GM23338 (cell line): ENCODE data around the gene RPS6KA4. TPM values are rescaled to one million over a fixed set of nuclear protein-coding genes. Genes with fewer than 3 reads are reported as not detected.

Experiments
- ATAC-seq: fragments of 200-7000 bp; cut with Tn5 transposase; 3 replicates; pipeline ENCODE4 v1.9.1; 2020
- DNase-seq: peaks from one replicate; pipeline ENCODE4 v3.0.0-alpha.2; 2015; ENCODE audit warnings: low spot score
- H2AFZ ChIP-seq: fragments of 200-600 bp; sonication (generic); 2 replicates; pipeline ENCODE4 v1.8.0; 2016; ENCODE audit warnings: antibody characterized with exemption, mild to moderate bottlenecking, moderate library complexity
- H3F3A ChIP-seq: fragments of 200-600 bp; sonication (generic); replicated peaks from 2 replicates; pipeline ENCODE4 v1.8.0; 2017; ENCODE audit warnings: antibody characterized with exemption, mixed run types, low read depth
- H3K27ac ChIP-seq: fragments of 200-600 bp; sonication (generic); 2 replicates; pipeline ENCODE4 v1.6.1; 2016; ENCODE audit warnings: low read depth
- H3K27me3 ChIP-seq: fragments of 200-600 bp; sonication (generic); 2 replicates; pipeline ENCODE4 v1.8.0; 2016; ENCODE audit warnings: mild to moderate bottlenecking, mixed run types, moderate library complexity; ENCODE audit not compliant: insufficient read depth
- H3K36me3 ChIP-seq: fragments of 200-600 bp; sonication (generic); 2 replicates; pipeline ENCODE4 v1.8.0; 2016; ENCODE audit warnings: mild to moderate bottlenecking; ENCODE audit not compliant: insufficient read depth
- H3K4me1 ChIP-seq: fragments of 200-600 bp; sonication (generic); 2 replicates; pipeline ENCODE4 v1.8.0; 2016; ENCODE audit warnings: mild to moderate bottlenecking, moderate library complexity; ENCODE audit not compliant: insufficient read depth
- H3K4me2 ChIP-seq: fragments of 200-600 bp; sonication (generic); 2 replicates; pipeline ENCODE4 v1.7.1; 2017; ENCODE audit warnings: mixed run types
- H3K4me3 ChIP-seq: fragments of 200-600 bp; sonication (generic); 2 replicates; pipeline ENCODE4 v1.6.1; 2016; ENCODE audit warnings: mixed run types
- H3K79me2 ChIP-seq: fragments of 200-600 bp; sonication (generic); replicated peaks from 2 replicates; pipeline ENCODE4 v1.8.0; 2017; ENCODE audit warnings: mild to moderate bottlenecking; ENCODE audit not compliant: insufficient read depth
- H3K9me2 ChIP-seq: fragments of 200-600 bp; sonication (generic); 2 replicates; pipeline ENCODE4 v1.8.0; 2017; ENCODE audit not compliant: insufficient read depth
- H4K20me1 ChIP-seq: fragments of 200-600 bp; sonication (generic); replicated peaks from 2 replicates; pipeline ENCODE4 v1.8.0; 2017; ENCODE audit warnings: mild to moderate bottlenecking; ENCODE audit not compliant: insufficient read depth
- H3K27ac Mint-ChIP-seq: 2 replicates; pipeline ENCODE4 v1.8.0; 2020; ENCODE audit warnings: inconsistent platforms, mild to moderate bottlenecking, moderate library complexity, mixed read lengths
- H3K27me3 Mint-ChIP-seq: 3 replicates; pipeline ENCODE4 v1.8.0; 2022; ENCODE audit warnings: low read depth, mild to moderate bottlenecking, moderate library complexity, mixed read lengths, inconsistent platforms; ENCODE audit not compliant: insufficient read depth, poor library complexity
- H3K36me3 Mint-ChIP-seq: 3 replicates; pipeline ENCODE4 v1.8.0; 2021; ENCODE audit warnings: low read depth, mild to moderate bottlenecking, inconsistent platforms, moderate library complexity, mixed read lengths
- H3K4me1 Mint-ChIP-seq: 3 replicates; pipeline ENCODE4 v1.8.0; 2020; ENCODE audit warnings: mild to moderate bottlenecking, inconsistent platforms, mixed read lengths
- H3K4me3 Mint-ChIP-seq: 3 replicates; pipeline ENCODE4 v1.8.0; 2021; ENCODE audit warnings: moderate library complexity, mild to moderate bottlenecking, inconsistent platforms, mixed read lengths
- H3K9me3 Mint-ChIP-seq: 3 replicates; pipeline ENCODE4 v1.8.0; 2020; ENCODE audit warnings: moderate library complexity, mild to moderate bottlenecking, inconsistent platforms, mixed read lengths
- CREB1 ChIP-seq: fragments of 250-450 bp; sonication (Bioruptor Pico); IDR thresholded peaks from 2 replicates; pipeline ENCODE4 v1.5.0; 2020; ENCODE audit warnings: low read depth, mild to moderate bottlenecking, moderate library complexity
- ETS1 ChIP-seq: IDR thresholded peaks from 2 replicates; pipeline ENCODE4 v1.6.1; 2016; ENCODE audit warnings: antibody characterized with exemption
- EZH2 ChIP-seq: fragments of 200-600 bp; sonication (generic); IDR thresholded peaks from one replicate; pipeline ENCODE4 v1.8.0; 2017; ENCODE audit warnings: antibody characterized with exemption, mild to moderate bottlenecking, low read depth; ENCODE audit not compliant: unreplicated experiment
- EZH2phosphoT487 ChIP-seq: fragments of 200-600 bp; sonication (generic); IDR thresholded peaks from one replicate; pipeline ENCODE4 v1.8.1; 2018; ENCODE audit warnings: antibody characterized with exemption; ENCODE audit not compliant: unreplicated experiment
- JUNB ChIP-seq: IDR thresholded peaks from one replicate; pipeline ENCODE4 v1.6.1; 2016; ENCODE audit warnings: antibody characterized with exemption; ENCODE audit not compliant: unreplicated experiment
- NANOG ChIP-seq: IDR thresholded peaks from 2 replicates; pipeline ENCODE4 v1.6.1; 2016; ENCODE audit warnings: antibody characterized with exemption, borderline replicate concordance
- POLR2AphosphoS5 ChIP-seq: IDR thresholded peaks from 2 replicates; pipeline ENCODE4 v1.6.1; 2016; ENCODE audit warnings: antibody characterized with exemption, low read depth
- STAT1 ChIP-seq: IDR thresholded peaks from one replicate; pipeline ENCODE4 v1.6.1; 2016; ENCODE audit warnings: antibody characterized with exemption; ENCODE audit not compliant: unreplicated experiment
- ZNF114 ChIP-seq: fragments of 250-450 bp; sonication (Bioruptor Pico); IDR thresholded peaks from 2 replicates; pipeline ENCODE4 v1.5.0; 2020; ENCODE audit warnings: mild to moderate bottlenecking, moderate library complexity
- ZNF331 ChIP-seq: fragments of 250-450 bp; sonication (Bioruptor Pico); IDR thresholded peaks from 2 replicates; pipeline ENCODE4 v1.5.0; 2020; ENCODE audit warnings: low read depth, mild to moderate bottlenecking, moderate library complexity
- polyA plus RNA-seq: library from polyadenylated mRNA; unstranded; fragments of >200 nt; fragmentation: Nextera tagmentation; extraction: Ambion mirVana; gene quantifications from 2 replicates; pipeline ENCODE4 v1.2.1, GENCODE V29; 2016
- total RNA-seq: library from RNA; depleted of rRNA; stranded (reverse); fragments of >200 nt; shearing (Covaris generic); gene quantifications from 2 replicates; pipeline ENCODE4 v1.2.3, GENCODE V29; 2014
- TF ChIP-seq, protein P1 (sequence below): fragments of 250-450 bp; sonication (Bioruptor Pico); IDR thresholded peaks from 2 replicates; pipeline ENCODE4 v1.5.0; 2020; ENCODE audit warnings: mild to moderate bottlenecking, moderate library complexity
- TF ChIP-seq, protein P2 (sequence below), 2 experiments: fragments of 200-600 bp in 1 of 2; sonication (generic) in 1 of 2; conservative IDR thresholded peaks; 2 replicates each; pipeline versions ENCODE4 v1.5.1 to v1.6.1; 2016 to 2017; ENCODE audit warnings: antibody characterized with exemption in 2 of 2, low read depth in 2 of 2, mild to moderate bottlenecking in 2 of 2, moderate library complexity in 1 of 2
- TF ChIP-seq, protein P3 (sequence below): IDR thresholded peaks from one replicate; pipeline ENCODE4 v1.6.1; 2018; ENCODE audit warnings: antibody characterized with exemption; ENCODE audit not compliant: unreplicated experiment

RPS6KA4 gene
- total and polyA plus RNA-seq, 2 experiments from 2014 or later, result 3.5 to 19.9 TPM

DNA sequence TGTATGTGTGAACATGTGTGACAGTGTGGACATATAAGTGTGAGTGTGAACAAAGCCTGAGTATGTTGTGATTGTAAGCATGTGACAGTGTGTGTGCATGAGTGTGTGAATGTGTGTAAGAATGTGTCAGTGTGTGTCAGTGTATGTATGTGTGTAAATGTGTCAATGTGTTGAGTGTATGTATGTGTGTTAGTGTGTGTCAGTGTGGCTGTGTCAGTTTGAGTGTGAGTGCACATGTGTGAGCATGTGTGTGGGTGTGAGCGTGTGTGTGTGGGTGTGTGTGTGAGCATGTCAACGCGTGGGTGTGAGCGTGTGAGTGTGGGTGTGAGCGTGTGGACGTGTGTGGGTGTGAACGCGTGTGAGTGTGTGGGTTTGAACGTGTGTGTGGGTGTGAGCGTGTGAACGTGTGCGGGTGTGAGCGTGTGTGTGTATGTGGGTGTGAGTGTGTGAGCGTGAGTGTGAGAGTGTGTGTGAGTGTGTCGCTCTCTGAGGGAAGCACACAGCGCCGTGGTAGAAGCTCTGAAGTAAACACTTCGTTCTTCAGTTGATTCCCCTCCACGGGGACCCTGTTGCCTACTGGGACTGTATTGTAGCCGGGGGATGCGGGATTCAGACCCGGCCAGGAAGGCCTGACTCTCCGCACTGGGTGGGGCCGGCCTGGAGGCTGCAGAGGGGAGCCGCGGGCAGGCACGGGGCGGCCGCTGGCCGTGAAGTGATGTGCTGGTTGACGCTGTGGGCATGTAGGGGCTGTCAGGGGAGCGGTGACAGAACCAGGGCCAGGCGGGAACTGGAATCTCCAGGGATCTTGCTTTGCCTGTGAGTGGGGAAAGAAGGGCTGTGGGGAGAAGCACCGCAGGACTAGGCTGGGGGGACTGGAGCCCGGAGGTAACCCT is 21.1 kb downstream of the RPS6KA4 start:
- Histone ChIP-seq H3K9me2 (no peaks in the 10 kb centered on the region), H3K4me1 (no peaks in the 10 kb centered on the region), H3K36me3 (no peaks in the 10 kb centered on the region), H3K79me2 (no peaks in the 10 kb centered on the region), H3K27ac (no peak overlapping the region), H3K4me3 (no peak overlapping the region), H2AFZ (no peak overlapping the region), H3F3A (peaks cover 12% of the 10 kb centered on the region; the same call in 1 of the 2 replicates), H3K27me3 (no peaks in the 10 kb centered on the region), H3K4me2 (no peak overlapping the region), H4K20me1 (no peaks in the 10 kb centered on the region)
- Mint-ChIP-seq H3K27me3 (peaks cover 3% of the 10 kb centered on the region), H3K4me3 (no peak overlapping the region), H3K36me3 (no peaks in the 10 kb centered on the region), H3K27ac (no peak overlapping the region), H3K4me1 (no peaks in the 10 kb centered on the region), H3K9me3 (no peaks in the 10 kb centered on the region)
- peak; percentile 48 for DNase-seq
- ATAC-seq, result peak; percentile 83
- TF ChIP-seq JUNB (no peak), ZNF331 (CRISPR knock-in tag) (no peak), EZH2 (no peak), STAT1 (no peak), ETS1 (no peak), EZH2phosphoT487 (no peak), ZNF114 (CRISPR knock-in tag) (no peak), POLR2AphosphoS5 (no peak), CREB1 (CRISPR knock-in tag) (no peak), NANOG (no peak)
- TF ChIP-seq, protein P1, sequence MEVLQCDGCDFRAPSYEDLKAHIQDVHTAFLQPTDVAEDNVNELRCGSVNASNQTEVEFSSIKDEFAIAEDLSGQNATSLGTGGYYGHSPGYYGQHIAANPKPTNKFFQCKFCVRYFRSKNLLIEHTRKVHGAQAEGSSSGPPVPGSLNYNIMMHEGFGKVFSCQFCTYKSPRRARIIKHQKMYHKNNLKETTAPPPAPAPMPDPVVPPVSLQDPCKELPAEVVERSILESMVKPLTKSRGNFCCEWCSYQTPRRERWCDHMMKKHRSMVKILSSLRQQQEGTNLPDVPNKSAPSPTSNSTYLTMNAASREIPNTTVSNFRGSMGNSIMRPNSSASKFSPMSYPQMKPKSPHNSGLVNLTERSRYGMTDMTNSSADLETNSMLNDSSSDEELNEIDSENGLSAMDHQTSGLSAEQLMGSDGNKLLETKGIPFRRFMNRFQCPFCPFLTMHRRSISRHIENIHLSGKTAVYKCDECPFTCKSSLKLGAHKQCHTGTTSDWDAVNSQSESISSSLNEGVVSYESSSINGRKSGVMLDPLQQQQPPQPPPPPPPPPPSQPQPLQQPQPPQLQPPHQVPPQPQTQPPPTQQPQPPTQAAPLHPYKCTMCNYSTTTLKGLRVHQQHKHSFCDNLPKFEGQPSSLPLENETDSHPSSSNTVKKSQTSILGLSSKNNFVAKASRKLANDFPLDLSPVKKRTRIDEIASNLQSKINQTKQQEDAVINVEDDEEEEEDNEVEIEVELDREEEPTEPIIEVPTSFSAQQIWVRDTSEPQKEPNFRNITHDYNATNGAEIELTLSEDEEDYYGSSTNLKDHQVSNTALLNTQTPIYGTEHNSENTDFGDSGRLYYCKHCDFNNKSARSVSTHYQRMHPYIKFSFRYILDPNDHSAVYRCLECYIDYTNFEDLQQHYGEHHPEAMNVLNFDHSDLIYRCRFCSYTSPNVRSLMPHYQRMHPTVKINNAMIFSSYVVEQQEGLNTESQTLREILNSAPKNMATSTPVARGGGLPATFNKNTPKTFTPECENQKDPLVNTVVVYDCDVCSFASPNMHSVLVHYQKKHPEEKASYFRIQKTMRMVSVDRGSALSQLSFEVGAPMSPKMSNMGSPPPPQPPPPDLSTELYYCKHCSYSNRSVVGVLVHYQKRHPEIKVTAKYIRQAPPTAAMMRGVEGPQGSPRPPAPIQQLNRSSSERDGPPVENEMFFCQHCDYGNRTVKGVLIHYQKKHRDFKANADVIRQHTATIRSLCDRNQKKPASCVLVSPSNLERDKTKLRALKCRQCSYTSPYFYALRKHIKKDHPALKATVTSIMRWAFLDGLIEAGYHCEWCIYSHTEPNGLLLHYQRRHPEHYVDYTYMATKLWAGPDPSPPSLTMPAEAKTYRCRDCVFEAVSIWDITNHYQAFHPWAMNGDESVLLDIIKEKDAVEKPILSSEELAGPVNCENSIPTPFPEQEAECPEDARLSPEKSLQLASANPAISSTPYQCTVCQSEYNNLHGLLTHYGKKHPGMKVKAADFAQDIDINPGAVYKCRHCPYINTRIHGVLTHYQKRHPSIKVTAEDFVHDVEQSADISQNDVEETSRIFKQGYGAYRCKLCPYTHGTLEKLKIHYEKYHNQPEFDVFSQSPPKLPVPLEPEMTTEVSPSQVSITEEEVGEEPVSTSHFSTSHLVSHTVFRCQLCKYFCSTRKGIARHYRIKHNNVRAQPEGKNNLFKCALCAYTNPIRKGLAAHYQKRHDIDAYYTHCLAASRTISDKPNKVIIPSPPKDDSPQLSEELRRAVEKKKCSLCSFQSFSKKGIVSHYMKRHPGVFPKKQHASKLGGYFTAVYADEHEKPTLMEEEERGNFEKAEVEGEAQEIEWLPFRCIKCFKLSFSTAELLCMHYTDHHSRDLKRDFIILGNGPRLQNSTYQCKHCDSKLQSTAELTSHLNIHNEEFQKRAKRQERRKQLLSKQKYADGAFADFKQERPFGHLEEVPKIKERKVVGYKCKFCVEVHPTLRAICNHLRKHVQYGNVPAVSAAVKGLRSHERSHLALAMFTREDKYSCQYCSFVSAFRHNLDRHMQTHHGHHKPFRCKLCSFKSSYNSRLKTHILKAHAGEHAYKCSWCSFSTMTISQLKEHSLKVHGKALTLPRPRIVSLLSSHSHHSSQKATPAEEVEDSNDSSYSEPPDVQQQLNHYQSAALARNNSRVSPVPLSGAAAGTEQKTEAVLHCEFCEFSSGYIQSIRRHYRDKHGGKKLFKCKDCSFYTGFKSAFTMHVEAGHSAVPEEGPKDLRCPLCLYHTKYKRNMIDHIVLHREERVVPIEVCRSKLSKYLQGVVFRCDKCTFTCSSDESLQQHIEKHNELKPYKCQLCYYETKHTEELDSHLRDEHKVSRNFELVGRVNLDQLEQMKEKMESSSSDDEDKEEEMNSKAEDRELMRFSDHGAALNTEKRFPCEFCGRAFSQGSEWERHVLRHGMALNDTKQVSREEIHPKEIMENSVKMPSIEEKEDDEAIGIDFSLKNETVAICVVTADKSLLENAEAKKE (CRISPR knock-in tag), result no peak
- TF ChIP-seq, protein P2, sequence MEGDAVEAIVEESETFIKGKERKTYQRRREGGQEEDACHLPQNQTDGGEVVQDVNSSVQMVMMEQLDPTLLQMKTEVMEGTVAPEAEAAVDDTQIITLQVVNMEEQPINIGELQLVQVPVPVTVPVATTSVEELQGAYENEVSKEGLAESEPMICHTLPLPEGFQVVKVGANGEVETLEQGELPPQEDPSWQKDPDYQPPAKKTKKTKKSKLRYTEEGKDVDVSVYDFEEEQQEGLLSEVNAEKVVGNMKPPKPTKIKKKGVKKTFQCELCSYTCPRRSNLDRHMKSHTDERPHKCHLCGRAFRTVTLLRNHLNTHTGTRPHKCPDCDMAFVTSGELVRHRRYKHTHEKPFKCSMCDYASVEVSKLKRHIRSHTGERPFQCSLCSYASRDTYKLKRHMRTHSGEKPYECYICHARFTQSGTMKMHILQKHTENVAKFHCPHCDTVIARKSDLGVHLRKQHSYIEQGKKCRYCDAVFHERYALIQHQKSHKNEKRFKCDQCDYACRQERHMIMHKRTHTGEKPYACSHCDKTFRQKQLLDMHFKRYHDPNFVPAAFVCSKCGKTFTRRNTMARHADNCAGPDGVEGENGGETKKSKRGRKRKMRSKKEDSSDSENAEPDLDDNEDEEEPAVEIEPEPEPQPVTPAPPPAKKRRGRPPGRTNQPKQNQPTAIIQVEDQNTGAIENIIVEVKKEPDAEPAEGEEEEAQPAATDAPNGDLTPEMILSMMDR (conservative IDR thresholded peaks at IDR 0.05; ENCODE audit: low read depth in 2 of 2), result no peak
- TF ChIP-seq, protein P3, sequence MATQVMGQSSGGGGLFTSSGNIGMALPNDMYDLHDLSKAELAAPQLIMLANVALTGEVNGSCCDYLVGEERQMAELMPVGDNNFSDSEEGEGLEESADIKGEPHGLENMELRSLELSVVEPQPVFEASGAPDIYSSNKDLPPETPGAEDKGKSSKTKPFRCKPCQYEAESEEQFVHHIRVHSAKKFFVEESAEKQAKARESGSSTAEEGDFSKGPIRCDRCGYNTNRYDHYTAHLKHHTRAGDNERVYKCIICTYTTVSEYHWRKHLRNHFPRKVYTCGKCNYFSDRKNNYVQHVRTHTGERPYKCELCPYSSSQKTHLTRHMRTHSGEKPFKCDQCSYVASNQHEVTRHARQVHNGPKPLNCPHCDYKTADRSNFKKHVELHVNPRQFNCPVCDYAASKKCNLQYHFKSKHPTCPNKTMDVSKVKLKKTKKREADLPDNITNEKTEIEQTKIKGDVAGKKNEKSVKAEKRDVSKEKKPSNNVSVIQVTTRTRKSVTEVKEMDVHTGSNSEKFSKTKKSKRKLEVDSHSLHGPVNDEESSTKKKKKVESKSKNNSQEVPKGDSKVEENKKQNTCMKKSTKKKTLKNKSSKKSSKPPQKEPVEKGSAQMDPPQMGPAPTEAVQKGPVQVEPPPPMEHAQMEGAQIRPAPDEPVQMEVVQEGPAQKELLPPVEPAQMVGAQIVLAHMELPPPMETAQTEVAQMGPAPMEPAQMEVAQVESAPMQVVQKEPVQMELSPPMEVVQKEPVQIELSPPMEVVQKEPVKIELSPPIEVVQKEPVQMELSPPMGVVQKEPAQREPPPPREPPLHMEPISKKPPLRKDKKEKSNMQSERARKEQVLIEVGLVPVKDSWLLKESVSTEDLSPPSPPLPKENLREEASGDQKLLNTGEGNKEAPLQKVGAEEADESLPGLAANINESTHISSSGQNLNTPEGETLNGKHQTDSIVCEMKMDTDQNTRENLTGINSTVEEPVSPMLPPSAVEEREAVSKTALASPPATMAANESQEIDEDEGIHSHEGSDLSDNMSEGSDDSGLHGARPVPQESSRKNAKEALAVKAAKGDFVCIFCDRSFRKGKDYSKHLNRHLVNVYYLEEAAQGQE, result no peak
